Measurements from ENCODE around the gene BAHD1.

DNA sequence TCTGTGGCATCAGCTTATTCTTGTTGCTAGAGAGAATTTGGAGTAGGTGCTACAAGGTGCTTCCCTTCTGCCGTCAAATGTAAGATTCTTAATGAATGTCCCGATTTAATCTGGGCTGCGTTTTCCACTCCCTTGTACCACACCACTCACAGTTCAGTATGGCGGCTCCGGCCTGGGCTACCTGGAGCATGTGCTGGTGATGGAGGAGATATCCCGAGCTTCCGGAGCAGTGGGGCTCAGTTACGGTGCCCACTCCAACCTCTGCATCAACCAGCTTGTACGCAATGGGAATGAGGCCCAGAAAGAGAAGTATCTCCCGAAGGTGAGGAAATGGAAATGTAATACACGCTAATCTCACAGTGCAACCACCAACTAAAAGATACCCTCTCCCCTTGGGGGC, 30.3 kb upstream of the BAHD1 start:
- TF ChIP-seq, protein P1, sequence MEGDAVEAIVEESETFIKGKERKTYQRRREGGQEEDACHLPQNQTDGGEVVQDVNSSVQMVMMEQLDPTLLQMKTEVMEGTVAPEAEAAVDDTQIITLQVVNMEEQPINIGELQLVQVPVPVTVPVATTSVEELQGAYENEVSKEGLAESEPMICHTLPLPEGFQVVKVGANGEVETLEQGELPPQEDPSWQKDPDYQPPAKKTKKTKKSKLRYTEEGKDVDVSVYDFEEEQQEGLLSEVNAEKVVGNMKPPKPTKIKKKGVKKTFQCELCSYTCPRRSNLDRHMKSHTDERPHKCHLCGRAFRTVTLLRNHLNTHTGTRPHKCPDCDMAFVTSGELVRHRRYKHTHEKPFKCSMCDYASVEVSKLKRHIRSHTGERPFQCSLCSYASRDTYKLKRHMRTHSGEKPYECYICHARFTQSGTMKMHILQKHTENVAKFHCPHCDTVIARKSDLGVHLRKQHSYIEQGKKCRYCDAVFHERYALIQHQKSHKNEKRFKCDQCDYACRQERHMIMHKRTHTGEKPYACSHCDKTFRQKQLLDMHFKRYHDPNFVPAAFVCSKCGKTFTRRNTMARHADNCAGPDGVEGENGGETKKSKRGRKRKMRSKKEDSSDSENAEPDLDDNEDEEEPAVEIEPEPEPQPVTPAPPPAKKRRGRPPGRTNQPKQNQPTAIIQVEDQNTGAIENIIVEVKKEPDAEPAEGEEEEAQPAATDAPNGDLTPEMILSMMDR (IDR thresholded peaks at IDR 0.05): no peak
- no peak for TF ChIP-seq POLR2A (IDR thresholded peaks at IDR 0.05)
